Naive thymus-derived CD4-positive, alpha-beta T cell (primary cell): ENCODE measurements around the gene NCOA4. TPM values are rescaled to one million over a fixed set of nuclear protein-coding genes. Genes with fewer than 3 reads are reported as not detected.

Experiments used
- polyA plus RNA-seq, 2 donors: library from polyadenylated mRNA; unstranded; fragments of 300-500 nt; fragmentation: Illumina TruSeq; gene quantifications; one replicate each; pipeline ENCODE4 v1.2.3, GENCODE V29; 2021
- total RNA-seq, 6 experiments: library from RNA in 5 of 6; stranded (reverse) in 5 of 6; gene quantifications; 1 replicate in 5 of 6; 2 replicates in 1 of 6; pipeline ENCODE4 v1.2.3 and lab custom pipeline; 2021 to 2026

The NCOA4 gene
- total and polyA plus RNA-seq, 7 experiments from 2014 or later = 54.6 to 181 (median 106) TPM

Other genes with a start within 250 kb of the NCOA4 start
- 10 to 100 TPM; 20.9 to 37.2 (median 27.0) TPM for gene AGAP4, start 183.1 kb downstream of the NCOA4 start, total RNA-seq
- 1 to 10 TPM; 1.5 to 7.7 TPM for gene AGAP4, start 183.1 kb downstream of the NCOA4 start, polyA plus RNA-seq
- 10 to 100 TPM; 21.0 to 58.1 (median 25.7) TPM for gene TIMM23, start 58.1 kb downstream of the NCOA4 start, total RNA-seq
- gene TIMM23, start 58.1 kb downstream of the NCOA4 start, polyA plus RNA-seq = 10 to 100 TPM; 57.6 to 61.7 TPM
- not detected for gene MSMB, start 15.6 kb upstream of the NCOA4 start, total RNA-seq
- not detected for gene MSMB, start 15.6 kb upstream of the NCOA4 start, polyA plus RNA-seq